Endodermal cell (in vitro differentiated cells): ENCODE results near the gene TM7SF3. TPM values are rescaled to one million over a fixed set of nuclear protein-coding genes. Genes with fewer than 3 reads are reported as not detected.

Experiments
- DNase-seq: peaks from one replicate; pipeline ENCODE4 v3.0.0-alpha.2; 2017
- H3K27ac ChIP-seq: 2 replicates; pipeline ENCODE4 v1.5.1; 2013; ENCODE audit warnings: mild to moderate bottlenecking, low read depth, low read length, moderate library complexity
- H3K27me3 ChIP-seq: 2 replicates; pipeline ENCODE4 v1.6.1; 2013; ENCODE audit warnings: mild to moderate bottlenecking, low read length, moderate library complexity; ENCODE audit not compliant: insufficient read depth, control insufficient read depth, poor library complexity, severe bottlenecking
- H3K36me3 ChIP-seq: 2 replicates; pipeline ENCODE4 v1.7.0; 2013; ENCODE audit warnings: mild to moderate bottlenecking, low read length, moderate library complexity; ENCODE audit not compliant: control insufficient read depth, insufficient read depth
- H3K4me1 ChIP-seq: one replicate; pipeline ENCODE4 v1.7.0; 2013; ENCODE audit warnings: low read length; ENCODE audit not compliant: control insufficient read depth, insufficient read depth
- H3K4me3 ChIP-seq: 2 replicates; pipeline ENCODE4 v1.5.1; 2013; ENCODE audit warnings: mild to moderate bottlenecking, low read length, moderate library complexity
- H3K9ac ChIP-seq: 2 replicates; pipeline ENCODE4 v1.6.1; 2013; ENCODE audit warnings: mild to moderate bottlenecking, low read length, moderate library complexity; ENCODE audit not compliant: poor library complexity, severe bottlenecking; ENCODE audit errors: extremely low read depth
- H3K9me3 ChIP-seq: 2 replicates; pipeline ENCODE4 v1.6.1; 2013; ENCODE audit warnings: mild to moderate bottlenecking, low read length, moderate library complexity; ENCODE audit not compliant: control insufficient read depth
- H3K27ac Mint-ChIP-seq: 2 replicates; pipeline ENCODE4 v1.8.0; 2020; ENCODE audit warnings: mixed read lengths
- H3K27me3 Mint-ChIP-seq: 2 replicates; pipeline ENCODE4 v1.8.0; 2021; ENCODE audit warnings: mild to moderate bottlenecking, mixed read lengths; ENCODE audit not compliant: insufficient read depth
- H3K36me3 Mint-ChIP-seq: 2 replicates; pipeline ENCODE4 v1.8.0; 2020; ENCODE audit warnings: low read depth, mixed read lengths
- H3K4me1 Mint-ChIP-seq: 2 replicates; pipeline ENCODE4 v1.8.0; 2020; ENCODE audit warnings: mixed read lengths
- H3K4me3 Mint-ChIP-seq: 2 replicates; pipeline ENCODE4 v1.8.0; 2020; ENCODE audit warnings: mild to moderate bottlenecking, moderate library complexity, mixed read lengths
- H3K9me3 Mint-ChIP-seq: 2 replicates; pipeline ENCODE4 v1.8.0; 2020; ENCODE audit warnings: mild to moderate bottlenecking, mixed read lengths
- CTCF ChIP-seq: fragments of 200-600 bp; sonication (generic); conservative IDR thresholded peaks from 2 replicates; pipeline ENCODE4 v1.5.0; 2021; ENCODE audit warnings: antibody characterized with exemption, mild to moderate bottlenecking
- WGBS, 2 experiments: methylation state at CpG; one replicate each; pipeline versions ENCODE4 v1.1.5 to v1.1.7; 2013; ENCODE audit warnings: missing lambda C conversion rate in 2 of 2, mixed read lengths in 1 of 2; ENCODE audit not compliant: insufficient coverage in 1 of 2, insufficient read length in 1 of 2; 5-methylcytosine and 5-hydroxymethylcytosine counted together
- total RNA-seq, 2 donors: library from RNA; stranded (reverse); fragmentation: NEBNext Ultra II Directional in 1 of 2; extraction: Animal tissue kit (Norgen Biotek cat#: 25700) in 1 of 2; gene quantifications; 2 replicates in 1 of 2; 3 replicates in 1 of 2; pipeline ENCODE4 v1.2.1, GENCODE V29; 2021

TM7SF3 gene
- total RNA-seq, 2 donors from 2014 or later = 55.7 to 86.8 TPM

GRCh38 chr12:27025116-27025515, 10.9 kb upstream of the TM7SF3 start:
- DNase-seq = no peak
- H3K4me3 ChIP-seq = peak overlapping the region; percentile 99
- H3K27me3 ChIP-seq = no peaks in the 10 kb centered on the region
- no peak overlapping the region for H3K27ac Mint-ChIP-seq
- no peak for TF ChIP-seq CTCF
- peaks cover 31% of the 10 kb centered on the region for H3K4me1 Mint-ChIP-seq
- H3K36me3 ChIP-seq = peaks cover 40% of the 10 kb centered on the region
- H3K9ac ChIP-seq = no peak overlapping the region
- H3K4me1 ChIP-seq = peaks cover 8% of the 10 kb centered on the region
- H3K9me3 ChIP-seq = no peaks in the 10 kb centered on the region
- peaks cover 33% of the 10 kb centered on the region for H3K36me3 Mint-ChIP-seq
- 84 to 100% methylated on average over 1 of the region's 1 CpG for WGBS, 2 experiments
- H3K27me3 Mint-ChIP-seq = no peaks in the 10 kb centered on the region
- H3K27ac ChIP-seq = no peak overlapping the region
- no peaks in the 10 kb centered on the region for H3K9me3 Mint-ChIP-seq
- H3K4me3 Mint-ChIP-seq = no peak overlapping the region

GRCh38 chr12:27024291-27024690, 10.1 kb upstream of the TM7SF3 start:
- no peak for DNase-seq
- no peak overlapping the region for H3K9ac ChIP-seq
- H3K27me3 Mint-ChIP-seq = no peaks in the 10 kb centered on the region
- TF ChIP-seq CTCF = no peak
- H3K36me3 ChIP-seq = peaks cover 32% of the 10 kb centered on the region
- H3K9me3 ChIP-seq = no peaks in the 10 kb centered on the region
- H3K4me1 ChIP-seq = peaks cover 8% of the 10 kb centered on the region
- WGBS, 2 experiments = 75% methylated on average over 1 of the region's 1 CpG; no CpG with 5 or more reads in 1 of the 2 experiments
- no peaks in the 10 kb centered on the region for H3K27me3 ChIP-seq
- H3K27ac Mint-ChIP-seq = no peak overlapping the region
- H3K27ac ChIP-seq = no peak overlapping the region
- peaks cover 25% of the 10 kb centered on the region for H3K36me3 Mint-ChIP-seq
- H3K4me3 ChIP-seq = peak overlapping the region; percentile 99
- peak overlapping the region; percentile 87 for H3K4me3 Mint-ChIP-seq
- peaks cover 31% of the 10 kb centered on the region for H3K4me1 Mint-ChIP-seq
- H3K9me3 Mint-ChIP-seq = no peaks in the 10 kb centered on the region

- no peak for TF ChIP-seq CTCF
- Mint-ChIP-seq H3K9me3 (no peaks in the 10 kb centered on the region), H3K27ac (no peak overlapping the region), H3K36me3 (no peaks in the 10 kb centered on the region), H3K27me3 (no peaks in the 10 kb centered on the region), H3K4me3 (no peak overlapping the region), H3K4me1 (peaks cover 41% of the 10 kb centered on the region)
- H3K27ac ChIP-seq = no peak overlapping the region
- DNase-seq = no peak
- no peaks in the 10 kb centered on the region for H3K36me3 ChIP-seq
- H3K9ac ChIP-seq = no peak overlapping the region
- no peak overlapping the region for H3K4me3 ChIP-seq
- 88 to 95% methylated on average over 2 of the region's 2 CpGs for WGBS, 2 experiments
- H3K9me3 ChIP-seq = no peaks in the 10 kb centered on the region
- no peaks in the 10 kb centered on the region for H3K27me3 ChIP-seq
- peaks cover 11% of the 10 kb centered on the region for H3K4me1 ChIP-seq
Measured at GRCh38 chr12:27020761-27021160, 6.6 kb upstream of the TM7SF3 start.
